Progenitor cell of endocrine pancreas (in vitro differentiated cells): ENCODE data around the gene FRMPD4. TPM values are rescaled to one million over a fixed set of nuclear protein-coding genes. Genes with fewer than 3 reads are reported as not detected.

Experiments
- DNase-seq: peaks from one replicate; pipeline ENCODE4 v3.0.0; 2021; ENCODE audit warnings: low spot score; ENCODE audit not compliant: unreplicated experiment
- H3K27ac Mint-ChIP-seq: 2 replicates; pipeline ENCODE4 v1.8.0; 2021; ENCODE audit warnings: mild to moderate bottlenecking, moderate library complexity, mixed read lengths
- H3K27me3 Mint-ChIP-seq: 2 replicates; pipeline ENCODE4 v1.8.0; 2021; ENCODE audit warnings: mixed read lengths
- H3K36me3 Mint-ChIP-seq: 2 replicates; pipeline ENCODE4 v1.8.0; 2022; ENCODE audit warnings: mixed read lengths; ENCODE audit not compliant: insufficient read depth
- H3K4me1 Mint-ChIP-seq: 2 replicates; pipeline ENCODE4 v1.8.0; 2021; ENCODE audit warnings: low read depth, mixed read lengths
- H3K4me3 Mint-ChIP-seq: 2 replicates; pipeline ENCODE4 v1.8.0; 2021; ENCODE audit warnings: low read depth, mild to moderate bottlenecking, moderate library complexity, mixed read lengths
- H3K9me3 Mint-ChIP-seq: 2 replicates; pipeline ENCODE4 v1.8.0; 2021; ENCODE audit warnings: low read depth, mixed read lengths
- CTCF ChIP-seq: fragments of 200-600 bp; sonication (generic); IDR thresholded peaks from one replicate; pipeline ENCODE4 v1.5.0; 2021; ENCODE audit warnings: antibody characterized with exemption, mild to moderate bottlenecking; ENCODE audit not compliant: unreplicated experiment
- total RNA-seq: library from RNA; stranded (reverse); gene quantifications from 2 replicates; pipeline ENCODE4 v1.2.1, GENCODE V29; 2021

Gene FRMPD4
- total RNA-seq, 1 donor from 2014 or later: 0.10 TPM

DNA sequence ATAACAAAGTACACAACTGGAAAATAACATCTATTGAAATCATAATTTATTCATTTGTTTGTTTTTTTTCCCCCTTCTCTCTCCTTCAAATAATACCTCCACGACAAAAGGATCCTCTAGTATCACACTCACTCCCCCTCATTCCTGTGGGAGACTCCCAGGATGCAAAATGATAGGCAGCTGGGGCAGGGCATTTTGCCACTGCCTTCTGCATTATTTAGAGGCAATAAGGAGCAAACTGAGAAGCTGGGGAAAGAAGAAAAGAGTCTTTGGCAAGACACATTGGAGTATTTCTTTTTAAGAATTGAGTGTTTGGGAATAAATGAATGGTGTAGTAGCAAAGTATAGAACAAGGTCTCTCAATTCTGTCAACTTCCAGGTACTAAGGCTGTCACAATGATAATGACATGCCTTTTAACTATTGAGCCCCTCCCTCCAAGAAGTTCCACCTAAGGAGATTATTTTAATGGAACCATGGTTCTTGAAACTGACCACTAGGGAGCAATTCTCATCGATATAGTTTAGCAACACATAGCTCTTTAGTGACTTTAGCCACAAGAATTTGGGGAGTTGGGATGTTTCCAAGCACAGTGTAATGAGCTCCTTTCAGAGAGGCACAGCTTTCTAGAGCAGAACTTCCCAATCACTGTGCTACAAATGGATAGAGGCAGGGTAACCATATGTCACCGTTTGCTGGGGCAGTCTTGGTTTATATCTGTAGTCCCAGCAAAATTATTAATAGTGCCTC is 303.3 kb downstream of the FRMPD4 start:
- no peak overlapping the region for H3K4me3 Mint-ChIP-seq
- peaks cover 4% of the 10 kb centered on the region for H3K9me3 Mint-ChIP-seq
- H3K4me1 Mint-ChIP-seq: no peaks in the 10 kb centered on the region
- no peak for DNase-seq
- H3K27me3 Mint-ChIP-seq: no peaks in the 10 kb centered on the region
- H3K36me3 Mint-ChIP-seq: no peaks in the 10 kb centered on the region
- no peak overlapping the region for H3K27ac Mint-ChIP-seq
- no peak for TF ChIP-seq CTCF

GRCh38 chrX:12443534-12444098 is 305.3 kb downstream of the FRMPD4 start:
- Mint-ChIP-seq H3K9me3 (no peaks in the 10 kb centered on the region), H3K4me3 (no peak overlapping the region), H3K27ac (no peak overlapping the region), H3K27me3 (no peaks in the 10 kb centered on the region), H3K36me3 (no peaks in the 10 kb centered on the region), H3K4me1 (no peaks in the 10 kb centered on the region)
- DNase-seq: no peak
- TF ChIP-seq CTCF: no peak

GRCh38 chrX:12446342-12447075 is 308.2 kb downstream of the FRMPD4 start:
- no peaks in the 10 kb centered on the region for H3K27me3 Mint-ChIP-seq
- H3K4me3 Mint-ChIP-seq: no peak overlapping the region
- no peaks in the 10 kb centered on the region for H3K36me3 Mint-ChIP-seq
- no peak for DNase-seq
- no peaks in the 10 kb centered on the region for H3K4me1 Mint-ChIP-seq
- no peaks in the 10 kb centered on the region for H3K9me3 Mint-ChIP-seq
- no peak for TF ChIP-seq CTCF
- no peak overlapping the region for H3K27ac Mint-ChIP-seq

GRCh38 chrX:12447448-12448064 is 309.3 kb downstream of the FRMPD4 start:
- Mint-ChIP-seq H3K27ac (no peak overlapping the region), H3K9me3 (no peaks in the 10 kb centered on the region), H3K4me1 (no peaks in the 10 kb centered on the region), H3K36me3 (no peaks in the 10 kb centered on the region), H3K4me3 (no peak overlapping the region), H3K27me3 (no peaks in the 10 kb centered on the region)
- DNase-seq: no peak
- no peak for TF ChIP-seq CTCF

GRCh38 chrX:12452268-12452667 is 314.0 kb downstream of the FRMPD4 start:
- Mint-ChIP-seq H3K27ac (no peak overlapping the region), H3K9me3 (no peaks in the 10 kb centered on the region), H3K4me1 (no peaks in the 10 kb centered on the region), H3K4me3 (no peak overlapping the region), H3K27me3 (no peaks in the 10 kb centered on the region), H3K36me3 (no peaks in the 10 kb centered on the region)
- TF ChIP-seq CTCF: no peak
- no peak for DNase-seq
